Measurements from ENCODE around the gene PRH2. TPM values are rescaled to one million over a fixed set of nuclear protein-coding genes. Genes with fewer than 3 reads are reported as not detected.

Gene PRH2
- total and polyA plus RNA-seq, 9 donors, result 0.28 to 0.95 (median 0.43) TPM; not detected in 6

- Histone ChIP-seq H3K9me3 (no peaks in the 10 kb centered on the region), H3K27ac (no peak overlapping the region), H3K36me3 (no peaks in the 10 kb centered on the region), H3K27me3 (no peaks in the 10 kb centered on the region), H3K4me3 (no peak overlapping the region), H3K4me1 (ENCODE audit: insufficient read depth) (no peaks in the 10 kb centered on the region)
- 87 to 90% (median 88%) methylated on average over 4 of the region's 4 CpGs for WGBS, 3 donors
- TF ChIP-seq POLR2A (IDR thresholded peaks at IDR 0.05) (no peak), CTCF (IDR thresholded peaks at IDR 0.05) (no peak), EP300 (IDR thresholded peaks at IDR 0.05) (no peak)
- DNase-seq, result no peak
- intact Hi-C loops (cut with DNase I), result no loop called here
Observed at GRCh38 chr12:10941916-10942607, 13.0 kb downstream of the PRH2 start.

GRCh38 chr12:10943167-10943566, 14.1 kb downstream of the PRH2 start:
- no peak for TF ChIP-seq CTCF (IDR thresholded peaks at IDR 0.05)
- TF ChIP-seq EP300 (IDR thresholded peaks at IDR 0.05), result no peak
- no peak for TF ChIP-seq POLR2A (IDR thresholded peaks at IDR 0.05)
- Histone ChIP-seq H3K36me3 (no peaks in the 10 kb centered on the region), H3K27ac (no peak overlapping the region), H3K4me1 (ENCODE audit: insufficient read depth) (no peaks in the 10 kb centered on the region), H3K9me3 (no peaks in the 10 kb centered on the region), H3K4me3 (no peak overlapping the region), H3K27me3 (no peaks in the 10 kb centered on the region)
- intact Hi-C loops (cut with DNase I), result no loop called here
- 96 to 97% (median 96%) methylated on average over 2 of the region's 2 CpGs for WGBS, 3 donors
- DNase-seq, result no peak

- 69 to 99% (median 95%) methylated on average over 4 of the region's 4 CpGs for WGBS, 3 donors
- H3K4me1 ChIP-seq (ENCODE audit: insufficient read depth), result no peaks in the 10 kb centered on the region
- TF ChIP-seq POLR2A (IDR thresholded peaks at IDR 0.05) (no peak), CTCF (IDR thresholded peaks at IDR 0.05) (no peak), EP300 (IDR thresholded peaks at IDR 0.05) (no peak)
- no peaks in the 10 kb centered on the region for H3K27me3 ChIP-seq
- peaks cover 0 to 2% of the 10 kb centered on the region in 2 donors for H3K9me3 ChIP-seq
- H3K27ac ChIP-seq, result no peak overlapping the region
- intact Hi-C loops (cut with DNase I), result no loop called here
- H3K36me3 ChIP-seq, result no peaks in the 10 kb centered on the region
- no peak overlapping the region for H3K4me3 ChIP-seq
- no peak for DNase-seq
Observed at GRCh38 chr12:10952645-10953044, 23.6 kb downstream of the PRH2 start.

GRCh38 chr12:10956085-10956484, 27.0 kb downstream of the PRH2 start:
- H3K4me1 ChIP-seq (ENCODE audit: insufficient read depth), result no peaks in the 10 kb centered on the region
- DNase-seq, result no peak
- H3K9me3 ChIP-seq, result no peaks in the 10 kb centered on the region
- no peaks in the 10 kb centered on the region for H3K36me3 ChIP-seq
- intact Hi-C loops (cut with DNase I), result no loop called here
- H3K4me3 ChIP-seq, result no peak overlapping the region
- no peak for TF ChIP-seq EP300 (IDR thresholded peaks at IDR 0.05)
- TF ChIP-seq CTCF (IDR thresholded peaks at IDR 0.05), result no peak
- no peak for TF ChIP-seq POLR2A (IDR thresholded peaks at IDR 0.05)
- no peak overlapping the region for H3K27ac ChIP-seq
- H3K27me3 ChIP-seq, result no peaks in the 10 kb centered on the region
